Measurements from ENCODE around the gene PCDH7.

DNA sequence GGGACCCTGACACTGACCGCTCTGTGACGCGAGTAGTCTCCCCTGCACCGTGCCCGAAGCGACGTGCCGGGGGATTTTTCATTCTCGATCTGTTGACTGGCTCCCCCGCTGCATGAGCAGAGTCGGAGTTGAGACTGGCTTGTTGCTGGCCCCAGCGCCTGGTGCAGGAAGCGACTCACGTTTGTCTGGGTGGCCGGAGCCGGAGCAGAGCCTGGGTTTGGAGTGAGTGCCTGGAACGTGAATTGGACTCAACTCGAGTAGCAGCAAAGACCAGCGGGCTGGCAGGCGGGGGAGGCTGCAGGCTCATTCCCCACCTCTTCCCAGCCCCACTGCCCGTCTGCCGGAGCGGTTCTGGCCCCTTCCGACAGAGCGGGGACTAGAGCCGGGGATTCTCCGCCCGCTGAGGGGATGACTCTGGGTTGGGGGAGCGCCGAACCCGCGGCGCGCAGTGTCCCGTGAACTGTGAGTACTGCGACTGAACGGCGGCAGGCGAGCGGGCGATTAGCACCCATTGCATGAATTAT, 554 bp downstream of the PCDH7 start:
- TF ChIP-seq CTCF (IDR thresholded peaks at IDR 0.05; ENCODE audit: low read depth, low read length) (no peak), EZH2phosphoT487 (IDR thresholded peaks at IDR 0.05; ENCODE audit: low read depth) (no peak)

Measured in OCI-LY3 (cell line).